K562 (cell line): ENCODE results near the gene CCDC136. TPM values are rescaled to one million over a fixed set of nuclear protein-coding genes. Genes with fewer than 3 reads are reported as not detected.

ENCODE experiments used
- ATF3 ChIP-seq, 2 experiments: fragments of 450-650 bp in 1 of 2; sonication (generic) in 1 of 2; formaldehyde crosslinking in 1 of 2; IDR thresholded peaks in 1 of 2; conservative IDR thresholded peaks in 1 of 2; 2 replicates each; pipeline versions ENCODE4 v1.6.1 to v1.8.1; 2016 to 2023; ENCODE audit warnings: mild to moderate bottlenecking in 2 of 2, moderate library complexity in 2 of 2, inconsistent platforms in 1 of 2, missing genetic modification reagents in 1 of 2
- CREB1 ChIP-seq, 2 experiments: sonication (generic) in 1 of 2; formaldehyde crosslinking in 1 of 2; IDR thresholded peaks; 2 replicates each; pipeline versions ENCODE4 v1.6.1 to v1.8.0; 2012 to 2022; ENCODE audit warnings: inconsistent platforms in 1 of 2, mild to moderate bottlenecking in 1 of 2, missing genetic modification reagents in 1 of 2, moderate library complexity in 1 of 2
- CREB3L1 ChIP-seq: fragments of 450-650 bp; IDR thresholded peaks from 2 replicates; pipeline ENCODE4 v1.6.1; 2014; ENCODE audit warnings: low read depth, mild to moderate bottlenecking, moderate library complexity, borderline replicate concordance
- DEAF1 ChIP-seq: fragments of 450-650 bp; formaldehyde crosslinking; IDR thresholded peaks from 2 replicates; pipeline ENCODE4 v1.4.0; 2020; ENCODE audit warnings: mild to moderate bottlenecking, moderate library complexity
- E4F1 ChIP-seq: fragments of 250-450 bp; sonication (Bioruptor Pico); IDR thresholded peaks from 2 replicates; pipeline ENCODE4 v1.5.0; 2021; ENCODE audit warnings: mild to moderate bottlenecking, borderline replicate concordance
- ETV6 ChIP-seq, 3 experiments: fragments of 150-350 bp in 1 of 3; sonication (generic) in 1 of 3; formaldehyde crosslinking in 1 of 3; IDR thresholded peaks; 2 replicates each; pipeline versions ENCODE4 v1.6.1 to v1.8.0; 2014 to 2022; ENCODE audit warnings: borderline replicate concordance in 2 of 3, low read depth in 2 of 3, antibody characterized with exemption in 1 of 3, low read length in 1 of 3, mild to moderate bottlenecking in 1 of 3, missing genetic modification reagents in 1 of 3
- HDGF ChIP-seq: fragments of 450-650 bp; IDR thresholded peaks from 2 replicates; pipeline ENCODE4 v1.6.1; 2016
- KLF1 ChIP-seq: fragments of 450-650 bp; IDR thresholded peaks from 2 replicates; pipeline ENCODE4 v1.6.1; 2016; ENCODE audit warnings: missing genetic modification characterization, missing compliant biosample characterization
- KLF6 ChIP-seq: fragments of 250-450 bp; sonication (Bioruptor Pico); IDR thresholded peaks from 2 replicates; pipeline ENCODE4 v1.4.0; 2020; ENCODE audit warnings: mild to moderate bottlenecking, moderate library complexity, borderline replicate concordance
- NR0B1 ChIP-seq: fragments of 450-650 bp; IDR thresholded peaks from one replicate; pipeline ENCODE4 v1.6.1; 2018; ENCODE audit warnings: mild to moderate bottlenecking, moderate library complexity; ENCODE audit not compliant: partially characterized antibody
- POLR2B ChIP-seq: fragments of 450-650 bp; IDR thresholded peaks from 2 replicates; pipeline ENCODE4 v1.6.1; 2018; ENCODE audit warnings: low read depth; ENCODE audit not compliant: partially characterized antibody
- SAP30 ChIP-seq: fragments of 200-600 bp; sonication (generic); IDR thresholded peaks from 2 replicates; pipeline ENCODE4 v1.6.1; 2012; ENCODE audit warnings: borderline replicate concordance, low read depth, mild to moderate bottlenecking, moderate library complexity, low read length, control low read depth, inconsistent platforms; ENCODE audit not compliant: insufficient read depth, poor library complexity, severe bottlenecking
- TCF7L2 ChIP-seq: fragments of 150-350 bp; IDR thresholded peaks from 2 replicates; pipeline ENCODE4 v1.6.1; 2016; ENCODE audit warnings: low read depth, mild to moderate bottlenecking, low read length, moderate library complexity
- TFAM ChIP-seq: fragments of 250-450 bp; sonication (Bioruptor Pico); conservative IDR thresholded peaks from 2 replicates; pipeline ENCODE4 v1.5.0; 2021; ENCODE audit warnings: mild to moderate bottlenecking, moderate library complexity
- U2AF1 ChIP-seq: fragments of 200-400 bp; formaldehyde crosslinking; optimal IDR thresholded peaks from 2 replicates; pipeline ENCODE3; 2017; ENCODE audit warnings: mild to moderate bottlenecking, low read depth, low read length, moderate library complexity
- ZFP36 ChIP-seq: fragments of 150-350 bp; IDR thresholded peaks from 2 replicates; pipeline ENCODE4 v1.6.1; 2018; ENCODE audit warnings: low read length, low read depth; ENCODE audit not compliant: partially characterized antibody
- ZNF133 ChIP-seq: fragments of 250-450 bp; sonication (Bioruptor Pico); IDR thresholded peaks from 2 replicates; pipeline ENCODE4 v1.4.0; 2020; ENCODE audit warnings: mild to moderate bottlenecking
- polyA plus RNA-seq, 8 experiments: library from polyadenylated mRNA; depleted of rRNA in 4 of 8; stranded (reverse) in 5 of 8; unstranded in 3 of 8; fragments of >200 nt; fragmentation: Nextera tagmentation in 2 of 8; fragmentation: Illumina TruSeq in 1 of 8; extraction: Ambion mirVana in 2 of 8; extraction: Trizol in 1 of 8; gene quantifications; 2 replicates each; pipeline versions ENCODE4 v1.2.1 to v1.2.3, GENCODE V29; 2011 to 2014; ENCODE audit warnings: inconsistent platforms in 1 of 8, missing spikeins in 1 of 8
- total RNA-seq, 7 experiments: library from RNA; depleted of rRNA in 6 of 7; stranded (reverse); fragments of >200 nt in 6 of 7; fragmentation: Illumina TruSeq in 2 of 7; extraction: Trizol in 2 of 7; gene quantifications; 2 replicates each; pipeline versions ENCODE4 v1.2.1 to v1.2.3, GENCODE V29; 2011 to 2021; ENCODE audit warnings: low replicate concordance in 1 of 7

CCDC136 gene
- total and polyA plus RNA-seq, 9 of the 15 experiments (the other 6 are each of a cell fraction or from before 2014, with no cell fraction given) = 2.4 to 40.8 (median 26.5) TPM

GRCh38 chr7:128792471-128793180 lies 858 bp downstream of the CCDC136 start (continued):
- peak; percentile 40 for TF ChIP-seq SAP30
- TF ChIP-seq TFAM (CRISPR knock-in tag) = no peak
- no peak for TF ChIP-seq POLR2B
- TF ChIP-seq TCF7L2 = no peak
- peak; percentile 63; the same call in 1 of the 2 replicates for TF ChIP-seq KLF6 (CRISPR knock-in tag)
- TF ChIP-seq NR0B1 = no peak
- TF ChIP-seq ZNF133 = no peak
- no peak for TF ChIP-seq E4F1
- TF ChIP-seq U2AF1 = no peak
- peak; percentile 54; the same call in 1 of the 2 replicates for TF ChIP-seq CREB3L1
- no peak for TF ChIP-seq CREB1 (IDR thresholded peaks at IDR 0.05)
- no peak for TF ChIP-seq CREB1 (CRISPR knock-in tag; IDR thresholded peaks at IDR 0.05)
- no peak for TF ChIP-seq ETV6 (IDR thresholded peaks at IDR 0.05; ENCODE audit: borderline replicate concordance in 1 of 2, low read depth in 2 of 2, low read length in 1 of 2)
- no peak for TF ChIP-seq ETV6 (CRISPR knock-in tag; IDR thresholded peaks at IDR 0.05; ENCODE audit: borderline replicate concordance)
- TF ChIP-seq DEAF1 (CRISPR knock-in tag) = no peak
- TF ChIP-seq ZFP36 = no peak
- no peak for TF ChIP-seq KLF1 (tag)
- no peak for TF ChIP-seq ATF3 (IDR thresholded peaks at IDR 0.05)
- no peak for TF ChIP-seq ATF3 (CRISPR knock-in tag; conservative IDR thresholded peaks at IDR 0.05)
- no peak; the same call in 1 of the 2 replicates for TF ChIP-seq HDGF
